GM18867 (cell line): ENCODE measurements around the gene GLP1R.

Experiments
- ATAC-seq: cut with Tn5 transposase; IDR thresholded peaks from one replicate; pipeline ENCODE4 v1.9.1; 2021; ENCODE audit warnings: mild to moderate bottlenecking, moderate library complexity; ENCODE audit not compliant: unreplicated experiment

GLP1R gene

DNA sequence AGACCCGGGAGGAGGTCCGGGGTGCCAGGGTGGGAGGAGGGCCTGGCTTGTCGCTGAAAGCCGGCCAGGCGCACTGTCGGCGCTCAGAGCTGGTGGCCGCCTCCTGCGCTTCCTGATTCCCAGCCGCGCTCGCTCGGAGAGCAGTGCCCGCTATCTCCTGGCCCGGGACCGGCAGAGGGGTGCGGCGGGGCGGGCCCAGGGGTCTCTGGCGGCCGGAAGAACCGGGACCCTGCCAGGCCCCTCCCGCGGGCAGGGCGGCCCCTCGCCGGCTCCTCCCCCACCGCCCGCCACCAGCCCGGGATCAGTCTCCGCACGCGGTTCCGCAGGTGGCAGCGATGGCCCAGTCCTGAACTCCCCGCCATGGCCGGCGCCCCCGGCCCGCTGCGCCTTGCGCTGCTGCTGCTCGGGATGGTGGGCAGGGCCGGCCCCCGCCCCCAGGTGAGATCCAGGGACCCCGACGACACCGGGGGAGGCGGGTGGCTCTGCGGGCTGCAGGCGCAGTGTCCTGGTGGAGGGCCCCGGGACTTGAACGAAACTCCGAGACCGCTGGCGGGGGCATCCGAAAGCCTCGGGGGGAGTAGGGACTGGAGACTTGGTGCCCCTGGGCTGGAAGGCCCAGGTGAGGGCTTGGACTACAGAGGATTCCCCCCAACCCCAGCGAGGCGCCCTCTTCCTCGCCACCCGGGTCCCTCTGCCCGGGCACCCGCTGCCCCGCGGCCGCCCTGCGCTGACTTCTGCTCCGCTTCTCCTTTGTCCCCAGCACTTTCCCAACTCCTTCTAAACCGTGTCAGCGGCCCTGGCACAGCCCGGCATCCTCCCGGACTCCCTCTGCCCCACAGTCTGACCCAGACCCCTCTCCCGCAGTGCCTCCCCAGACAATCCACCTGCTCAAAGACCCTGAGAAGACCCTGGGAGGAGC lies at the start of gene GLP1R:
TSS of gene GLP1R (plus strand) at position 301 of the 919 bp plus-strand sequence. CDS start at position 361, 60 bp downstream.
- ATAC-seq = no peak

DNA sequence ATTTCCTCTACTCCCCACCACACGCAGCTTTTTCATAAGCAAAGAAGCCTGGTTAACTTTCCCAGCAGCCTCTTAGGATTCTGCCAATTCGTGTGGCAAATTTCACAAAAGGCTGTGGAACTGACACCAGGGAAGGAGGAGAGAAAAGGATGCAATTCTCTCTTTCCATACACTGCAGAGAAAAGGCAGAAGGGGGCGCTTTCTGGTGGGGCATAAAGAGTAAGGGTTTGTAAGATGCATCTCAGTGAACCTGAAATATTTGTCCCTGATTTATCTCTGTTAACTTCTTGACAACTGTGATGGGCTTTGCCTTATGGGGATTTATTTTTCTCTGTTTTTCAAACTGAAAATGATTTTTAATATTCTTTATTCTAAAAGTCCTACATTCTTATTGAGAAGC lies 45.5 kb upstream of the GLP1R start:
- no peak for ATAC-seq

DNA sequence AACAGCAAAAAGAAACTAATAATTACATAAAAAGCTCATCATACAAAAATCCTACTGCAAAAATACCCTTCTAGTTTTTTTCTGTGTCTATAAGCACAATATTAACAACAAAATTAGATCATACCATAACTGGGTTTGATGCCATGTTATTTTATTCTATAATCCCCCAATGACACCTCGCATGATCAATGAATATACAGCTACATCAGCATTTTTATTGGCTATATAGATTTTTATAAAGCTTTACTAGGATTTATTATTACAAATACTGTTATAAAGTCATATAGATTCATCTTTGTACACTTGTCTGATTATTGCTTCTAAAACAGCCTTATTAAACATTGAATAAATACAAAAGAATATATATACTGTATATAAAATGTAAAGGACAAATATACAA lies 45.1 kb upstream of the GLP1R start:
- ATAC-seq = no peak

DNA sequence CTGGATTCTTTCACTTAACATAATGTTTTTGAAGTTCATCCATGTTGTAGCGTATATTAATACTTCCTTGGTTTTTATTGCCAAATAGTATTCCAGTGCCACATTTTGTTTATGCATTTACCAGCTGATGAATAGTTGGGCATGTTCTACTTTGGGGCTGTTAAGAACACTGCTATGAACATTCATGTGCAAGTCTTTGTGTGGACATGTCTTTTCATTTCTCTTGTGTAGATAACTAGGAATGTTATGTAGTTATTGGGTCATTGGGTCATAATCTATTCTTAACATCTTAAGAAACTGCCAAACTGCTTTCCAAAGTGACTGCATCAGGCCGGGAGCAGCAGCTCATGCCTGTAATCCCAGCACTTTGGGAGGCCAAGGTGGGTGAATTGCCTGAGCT lies 43.8 kb upstream of the GLP1R start:
- no peak for ATAC-seq

DNA sequence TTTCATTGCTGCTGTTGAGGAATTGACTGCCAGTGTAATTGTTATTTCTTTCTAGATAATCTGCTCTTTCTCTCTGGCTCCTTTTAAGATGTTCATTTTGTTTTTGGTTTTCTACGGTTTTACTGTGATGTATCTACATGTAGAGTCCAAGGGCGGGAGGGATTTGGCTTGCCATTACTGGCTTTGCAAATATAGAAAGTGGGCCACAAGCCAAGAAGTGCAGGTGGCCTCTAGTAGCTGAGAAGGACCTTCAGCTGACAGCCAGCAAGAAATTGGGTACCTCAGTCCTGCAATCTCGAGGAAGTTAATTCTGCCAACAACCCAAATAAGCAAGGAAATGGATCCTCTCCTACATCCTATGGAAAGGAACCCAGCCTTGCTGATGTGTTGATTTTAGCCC lies 42.8 kb upstream of the GLP1R start:
- no peak for ATAC-seq

DNA sequence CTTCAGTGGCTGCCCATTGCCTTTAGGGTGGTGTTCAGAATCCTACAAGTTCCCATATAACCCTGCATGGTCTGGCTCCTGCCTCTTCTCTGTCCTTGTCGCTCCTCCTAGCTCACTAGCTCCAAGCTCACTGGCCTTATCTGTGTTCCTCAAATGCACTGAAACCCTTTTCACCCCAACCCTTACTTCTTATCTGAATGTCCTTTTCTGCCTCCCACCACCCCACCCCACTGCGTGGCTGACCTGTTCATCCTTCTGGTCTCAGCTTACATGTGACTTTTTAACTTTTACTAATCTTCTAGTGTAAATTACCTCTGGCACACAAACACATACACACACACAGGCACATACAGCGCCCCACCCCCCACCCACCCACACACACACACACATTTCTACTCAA lies 41.0 kb upstream of the GLP1R start:
- ATAC-seq = no peak

DNA sequence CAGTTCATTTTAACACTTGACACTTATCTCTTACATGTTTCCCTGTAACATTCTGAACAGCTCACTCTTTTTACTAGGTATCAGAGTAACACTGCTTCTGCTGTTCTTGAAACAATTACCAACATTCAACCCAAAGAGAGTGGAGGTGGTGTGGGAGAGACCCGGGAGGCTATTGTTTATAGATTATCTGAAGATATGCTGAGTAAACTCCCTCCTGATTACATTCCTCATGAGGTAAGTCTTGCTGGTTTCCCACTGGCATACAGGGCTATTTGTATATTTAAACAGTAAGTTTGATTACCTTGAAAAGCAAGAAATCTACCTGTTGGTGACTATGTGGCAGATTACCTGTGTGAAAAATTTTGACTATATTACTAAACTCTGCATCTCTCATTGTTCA lies 39.8 kb upstream of the GLP1R start:
- no peak for ATAC-seq

DNA sequence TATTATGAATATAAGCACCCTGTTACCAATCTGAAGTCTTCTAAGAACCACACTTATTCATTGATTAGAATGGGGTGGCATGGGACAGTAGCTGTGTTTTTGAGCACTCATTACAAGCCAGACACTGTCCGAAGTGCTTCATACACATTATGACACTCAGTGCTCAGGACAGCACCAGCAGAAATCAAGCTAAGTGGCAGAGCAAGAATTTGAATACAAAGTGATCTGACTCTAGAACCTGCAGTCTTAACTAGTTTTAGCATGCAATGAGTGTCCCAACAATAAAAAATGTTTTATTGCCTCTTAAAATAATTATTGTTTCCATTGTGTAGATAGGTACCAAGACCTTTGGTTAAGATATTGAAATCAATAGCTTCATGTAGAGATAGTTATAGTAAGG lies 39.1 kb upstream of the GLP1R start:
- no peak for ATAC-seq

DNA sequence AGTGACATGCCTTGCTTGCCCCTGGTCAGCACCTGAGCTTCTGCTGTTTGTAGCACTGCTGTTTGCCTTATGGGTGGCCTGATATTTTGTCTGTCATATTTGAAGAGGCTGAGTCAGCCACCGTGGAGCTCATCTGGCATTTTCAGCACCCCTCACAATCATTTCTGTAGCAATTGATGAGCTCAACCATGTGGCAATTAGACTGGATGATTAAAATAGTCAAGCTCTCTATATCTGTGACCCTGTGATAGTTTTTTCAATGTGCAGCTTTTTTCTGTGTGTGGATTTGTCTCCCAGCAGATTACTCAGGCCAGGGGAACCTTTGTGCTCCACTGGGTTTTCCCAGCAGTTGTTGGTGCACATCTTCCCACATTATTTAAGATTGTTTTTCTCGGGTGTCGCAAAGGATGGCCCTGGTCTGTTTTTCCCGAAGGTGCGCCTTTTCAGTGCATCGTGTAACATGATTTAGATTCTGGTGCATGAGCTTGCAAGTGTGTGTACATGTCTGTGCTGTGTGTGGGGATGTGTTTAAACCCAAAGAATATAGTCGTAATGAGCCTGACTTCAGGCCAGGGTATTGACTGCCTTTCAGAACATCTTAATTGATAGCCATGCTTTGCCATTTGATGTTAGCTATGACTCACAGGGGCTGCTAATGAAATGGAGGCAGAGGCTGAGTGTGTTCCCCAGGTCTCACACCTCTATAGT lies 31.6 kb upstream of the GLP1R start:
- ATAC-seq = no peak

DNA sequence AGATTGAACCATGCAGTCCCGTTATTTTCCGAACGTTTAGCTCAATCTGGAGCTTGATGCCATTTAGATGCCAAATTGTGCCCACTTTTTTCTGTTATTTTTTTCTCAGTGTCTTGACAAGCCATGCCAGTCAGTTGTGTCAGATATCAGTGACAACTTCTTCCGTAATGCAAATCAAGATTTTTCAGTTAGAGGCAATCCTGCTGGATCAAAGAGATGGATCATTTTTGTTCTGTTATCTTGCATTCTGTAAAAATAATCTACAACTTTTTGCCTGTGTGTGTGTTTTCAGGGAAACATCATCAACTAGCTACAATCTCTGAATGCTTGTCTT lies 31.1 kb upstream of the GLP1R start:
- no peak for ATAC-seq

DNA sequence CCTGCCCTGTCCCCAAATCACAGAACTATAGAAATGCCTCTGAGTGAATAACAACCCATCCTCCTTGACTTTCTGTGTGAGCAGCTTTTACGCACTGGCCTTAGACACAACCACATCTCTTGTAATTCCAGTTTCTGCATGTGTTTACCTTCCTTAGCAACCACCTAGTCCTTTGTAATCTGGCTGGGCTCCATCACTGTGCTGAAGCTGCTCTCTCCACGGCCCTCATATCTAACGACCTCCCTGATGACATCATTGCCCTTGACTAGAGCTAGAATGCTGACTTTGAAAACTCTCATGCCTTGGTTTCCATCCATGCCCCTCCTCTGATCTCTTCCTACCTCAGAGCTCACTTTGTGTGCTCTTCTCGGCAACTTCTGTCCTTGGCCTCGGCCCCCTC lies 30.5 kb upstream of the GLP1R start:
- ATAC-seq = no peak

DNA sequence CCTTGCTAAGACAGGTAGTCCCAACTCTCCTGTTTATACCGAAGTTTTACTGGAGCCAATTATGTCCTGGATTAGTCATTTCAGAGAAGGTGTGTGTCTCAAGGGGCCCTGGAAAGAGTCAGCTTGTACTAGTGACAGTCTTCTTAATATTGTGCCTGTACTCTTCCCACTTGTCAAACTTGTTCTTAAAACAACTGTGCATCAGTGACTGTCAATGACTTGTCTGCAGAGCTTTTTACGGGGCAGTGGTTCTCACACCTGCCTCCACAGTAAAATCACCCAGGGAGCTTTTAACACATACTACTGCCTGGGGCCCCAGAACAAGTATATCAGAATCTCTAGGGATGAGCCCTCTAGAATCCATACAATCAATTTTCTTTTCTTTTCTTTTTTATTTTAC lies 28.4 kb upstream of the GLP1R start:
- ATAC-seq = no peak

DNA sequence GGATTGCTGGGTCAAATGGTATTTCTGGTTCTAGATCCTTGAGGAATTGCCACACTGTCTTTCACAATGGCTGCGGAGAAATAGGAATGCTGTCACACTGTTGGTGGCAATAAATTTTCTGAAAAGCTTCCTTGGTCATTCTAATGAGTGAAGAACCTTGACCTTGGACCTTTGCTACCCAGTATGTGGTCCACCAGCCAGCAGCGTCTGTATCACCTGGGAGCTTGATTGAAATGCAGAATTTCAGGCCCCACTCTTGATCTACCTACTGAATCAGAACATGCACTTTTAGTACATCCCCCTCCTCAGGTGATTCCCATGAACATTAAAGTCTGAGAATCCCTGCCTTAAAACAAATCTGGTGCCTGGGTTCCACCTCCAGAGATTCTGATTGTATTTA lies 27.5 kb upstream of the GLP1R start:
- no peak for ATAC-seq

DNA sequence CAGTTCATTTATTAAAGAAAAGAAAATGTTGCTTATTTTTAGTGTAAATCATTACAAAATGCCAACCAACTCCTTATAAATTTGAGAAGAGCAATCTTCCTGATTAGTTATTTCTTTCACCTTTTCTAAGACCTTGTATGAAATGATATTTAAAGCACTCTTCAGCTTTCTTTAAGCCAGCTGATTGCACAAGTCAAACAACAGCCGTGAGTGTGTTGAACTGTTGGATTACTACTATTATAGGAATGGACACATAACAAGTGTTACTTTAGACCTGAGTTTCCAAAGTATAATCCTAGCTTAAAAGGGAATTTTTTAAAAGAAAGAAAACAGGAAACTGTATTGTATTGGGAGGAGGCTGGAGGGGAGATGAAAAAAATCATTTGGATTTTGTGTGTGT lies 26.8 kb upstream of the GLP1R start:
- ATAC-seq = no peak

DNA sequence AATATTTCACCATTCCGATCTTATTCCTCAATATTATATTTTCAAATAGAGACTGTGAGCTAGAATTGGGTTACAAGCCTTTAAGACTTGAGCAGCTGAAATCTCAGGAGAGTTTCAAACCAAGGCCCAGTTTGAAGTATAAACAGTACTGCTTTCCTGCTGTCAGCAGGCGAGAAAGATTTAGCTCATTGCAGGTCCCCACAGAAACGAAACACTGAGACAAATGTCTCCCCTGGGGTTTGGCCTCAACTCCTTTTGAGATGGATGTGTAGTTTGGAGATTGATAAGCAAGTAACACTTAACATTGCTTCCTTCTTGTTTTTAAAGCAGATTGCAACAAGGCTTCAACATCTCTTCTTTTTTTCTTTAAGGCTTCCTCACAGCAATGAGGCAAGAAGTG lies 22.4 kb upstream of the GLP1R start:
- no peak for ATAC-seq

DNA sequence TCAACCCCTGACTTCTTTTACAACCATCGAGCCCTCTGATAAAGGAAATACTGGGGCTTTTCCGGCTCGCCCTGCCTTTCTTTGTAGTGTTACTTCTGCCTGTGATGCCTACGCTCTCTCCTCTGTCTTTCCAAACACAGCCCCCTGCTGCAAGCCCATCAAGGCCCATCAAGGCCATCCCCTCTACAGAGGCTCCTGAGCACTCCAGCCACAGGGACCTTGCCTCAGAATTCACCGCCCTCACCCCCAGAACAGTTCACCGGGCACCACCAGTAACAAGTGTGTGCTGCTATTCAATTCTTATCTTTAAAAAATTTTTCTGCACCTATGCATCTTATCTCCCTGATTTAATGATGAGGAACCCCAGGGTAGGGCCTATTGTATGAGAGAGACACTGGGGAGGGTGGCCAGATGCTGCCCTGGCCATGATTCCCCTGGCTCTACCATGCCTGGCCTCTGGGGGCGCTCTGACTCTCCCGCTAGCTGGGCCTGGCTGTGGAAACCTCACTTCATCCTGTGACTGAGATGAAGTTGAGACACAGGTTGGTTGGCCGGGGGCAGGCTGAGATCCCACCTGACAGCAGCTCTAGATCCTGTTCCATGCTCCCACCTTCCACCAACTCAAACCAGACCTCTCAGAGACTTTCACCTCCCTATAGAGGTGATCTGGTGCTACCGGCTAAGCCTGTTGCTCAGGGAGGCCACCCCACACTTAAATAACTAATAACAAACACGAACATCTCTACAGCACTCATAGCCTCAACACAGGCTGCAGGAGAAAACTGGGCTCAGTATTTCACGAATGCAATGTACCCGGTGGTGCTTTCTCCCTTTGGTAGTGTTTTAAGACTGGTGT lies 19.2 kb upstream of the GLP1R start:
- ATAC-seq = peak; percentile 61

DNA sequence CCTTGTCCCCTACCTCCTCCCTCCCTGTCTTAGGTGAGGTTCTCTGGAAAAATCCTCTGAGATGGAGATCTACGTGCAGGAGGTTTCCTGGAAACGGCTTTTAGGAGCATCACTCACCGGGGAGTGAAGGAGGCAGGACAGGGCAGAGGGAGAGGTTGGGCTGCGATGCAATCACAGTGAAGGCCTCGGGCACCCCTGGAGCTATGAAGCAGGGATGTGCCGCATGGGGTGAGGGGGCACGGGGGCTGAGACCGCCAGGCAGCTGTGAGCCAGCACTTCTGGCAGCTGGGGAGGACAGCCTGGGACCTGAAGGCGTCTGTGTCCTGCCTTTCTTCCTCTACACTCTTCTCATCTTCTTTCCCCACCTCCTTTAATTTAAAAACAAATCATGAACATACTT lies 12.9 kb upstream of the GLP1R start:
- no peak for ATAC-seq

DNA sequence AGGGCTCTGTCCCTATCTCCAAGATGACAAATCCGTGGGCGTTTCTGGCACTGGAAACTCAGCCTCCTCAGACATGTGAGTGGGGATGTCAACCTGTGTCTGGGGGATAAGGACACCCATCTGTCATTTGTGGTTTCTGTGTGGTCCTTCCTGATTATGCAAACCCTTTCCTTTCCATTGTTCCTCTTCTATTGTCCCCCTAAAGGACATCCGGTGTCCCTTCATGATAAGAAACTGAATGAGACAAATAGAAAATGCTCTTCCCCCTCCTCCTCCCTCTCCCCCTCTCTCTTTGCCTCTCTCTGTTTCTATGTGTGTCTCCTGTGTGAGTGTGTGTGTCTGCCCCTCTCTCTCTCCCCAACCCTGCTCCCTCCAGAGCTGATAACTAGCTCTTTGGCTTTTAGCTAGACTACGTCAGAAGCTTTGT lies 11.5 kb upstream of the GLP1R start:
- ATAC-seq = no peak

DNA sequence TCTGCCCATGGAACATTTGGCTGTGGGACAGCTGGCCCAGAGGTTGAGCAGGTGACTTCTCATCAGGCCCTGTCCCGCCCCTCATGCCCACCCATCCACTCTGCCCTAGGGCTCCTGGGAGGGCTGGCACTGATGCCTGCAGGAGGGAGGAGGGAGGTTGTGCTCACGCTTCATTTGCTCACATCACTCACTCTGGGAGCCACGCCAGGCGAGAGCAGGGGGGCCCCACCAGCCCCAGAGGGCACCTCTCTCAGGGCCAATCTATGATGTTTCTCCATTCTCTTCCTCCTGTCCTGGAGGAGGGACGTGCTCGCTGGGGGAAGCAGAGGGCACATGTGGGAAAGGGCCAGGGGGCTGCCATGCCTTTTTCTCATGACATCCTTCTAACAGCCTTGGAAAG lies 10.9 kb upstream of the GLP1R start:
- no peak for ATAC-seq

DNA sequence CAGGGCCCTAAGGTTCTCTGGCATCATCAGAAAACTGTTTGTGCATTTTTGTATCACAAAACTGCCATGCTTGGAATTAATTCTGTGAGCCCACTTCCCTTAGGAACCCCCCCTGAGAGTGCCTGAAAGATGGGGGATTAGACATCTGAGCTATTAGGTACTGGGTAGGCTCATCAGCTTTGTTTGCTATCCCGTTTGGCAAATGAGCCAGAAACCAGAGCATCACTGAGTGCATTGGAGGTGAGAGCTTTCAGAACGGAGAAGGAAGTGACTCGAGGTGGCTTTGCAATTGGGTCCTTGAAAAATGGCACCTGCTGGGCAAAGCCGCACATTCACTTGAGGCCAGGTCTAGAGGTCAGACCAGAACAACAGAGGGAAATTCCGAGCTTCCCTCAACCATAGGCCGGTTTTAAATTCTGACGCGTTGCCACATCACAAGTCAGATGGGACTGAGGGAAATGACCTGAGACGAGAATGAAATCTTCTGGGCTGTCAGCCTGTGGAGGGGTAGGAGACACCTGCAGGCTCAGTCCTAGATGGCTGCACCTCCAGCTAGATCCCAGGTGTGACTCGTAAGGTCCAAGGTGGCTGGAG lies 8.4 kb upstream of the GLP1R start:
- ATAC-seq = peak; percentile 43

DNA sequence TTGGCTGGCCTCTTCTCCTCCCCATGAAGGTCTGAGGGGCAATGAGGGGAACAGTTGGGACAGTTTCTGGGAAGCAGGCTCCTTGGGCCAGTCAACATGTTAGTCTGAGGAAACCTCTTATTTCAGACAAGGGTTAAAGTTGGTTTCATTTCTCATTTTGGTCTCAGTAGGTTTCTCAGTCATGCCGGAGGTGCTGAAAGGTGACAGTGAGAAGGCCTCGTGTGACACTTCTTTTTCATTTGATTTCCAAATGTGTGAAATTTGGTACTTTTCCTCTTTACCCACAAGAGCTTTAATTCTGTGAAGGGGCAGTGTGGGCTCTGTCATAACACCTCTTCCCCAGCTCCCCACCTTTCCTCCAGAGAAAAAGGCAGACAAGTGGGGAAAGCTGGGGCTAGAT lies 7.5 kb upstream of the GLP1R start:
- ATAC-seq = peak; percentile 76
